Neural cell (in vitro differentiated cells): ENCODE measurements around the gene ILF3.

ENCODE experiments used
- CTCF ChIP-seq: fragments of 450-650 bp; IDR thresholded peaks from 2 replicates; pipeline ENCODE4 v1.5.1; 2014; ENCODE audit warnings: antibody characterized with exemption, mild to moderate bottlenecking, moderate library complexity; ENCODE audit not compliant: poor library complexity, severe bottlenecking
- EZH2 ChIP-seq: fragments of 200-600, 300-800 bp; shearing (Covaris generic), sonication (generic); IDR thresholded peaks from 2 replicates; pipeline ENCODE4 v1.6.1; 2014; ENCODE audit warnings: antibody characterized with exemption, low read length, borderline replicate concordance, mild to moderate bottlenecking; ENCODE audit not compliant: insufficient read depth, poor library complexity, severe bottlenecking
- MXI1 ChIP-seq: fragments of 450-650 bp; conservative IDR thresholded peaks from 2 replicates; pipeline ENCODE4 v1.6.1; 2014; ENCODE audit warnings: antibody characterized with exemption, mild to moderate bottlenecking; ENCODE audit not compliant: poor library complexity, severe bottlenecking

GRCh38 chr19:10718205-10719196 lies 64.4 kb downstream of the ILF3 start:
- TF ChIP-seq EZH2, result no peak
- TF ChIP-seq CTCF, result no peak
- TF ChIP-seq MXI1, result peak; percentile 92
